HG02885 (cell line): Measurements from ENCODE around the gene EPHB2.

Source experiments
- ATAC-seq: cut with Tn5 transposase; IDR thresholded peaks from one replicate; pipeline ENCODE4 v1.9.1; 2021; ENCODE audit warnings: mild to moderate bottlenecking; ENCODE audit not compliant: unreplicated experiment, poor library complexity

The EPHB2 gene

DNA sequence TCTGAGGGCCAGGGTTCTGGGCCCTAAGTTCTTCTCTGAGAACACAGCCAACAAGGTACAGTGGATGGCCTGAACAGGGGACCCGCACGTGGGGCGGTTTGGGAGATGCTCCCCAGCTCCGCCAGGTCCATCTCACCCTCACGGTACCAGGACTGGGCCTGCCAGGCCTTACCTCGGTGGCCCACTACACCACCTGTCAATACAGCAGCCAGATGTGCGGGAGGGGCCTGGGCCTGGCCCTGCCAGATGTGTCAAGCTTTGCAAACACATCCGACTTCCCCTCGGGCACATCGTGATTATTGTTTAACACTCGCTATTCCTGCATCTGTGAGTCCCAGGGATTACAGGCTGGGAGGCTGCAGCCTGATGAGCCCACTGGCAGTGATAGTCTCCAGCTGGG, 139.6 kb downstream of the EPHB2 start:
- no peak for ATAC-seq

DNA sequence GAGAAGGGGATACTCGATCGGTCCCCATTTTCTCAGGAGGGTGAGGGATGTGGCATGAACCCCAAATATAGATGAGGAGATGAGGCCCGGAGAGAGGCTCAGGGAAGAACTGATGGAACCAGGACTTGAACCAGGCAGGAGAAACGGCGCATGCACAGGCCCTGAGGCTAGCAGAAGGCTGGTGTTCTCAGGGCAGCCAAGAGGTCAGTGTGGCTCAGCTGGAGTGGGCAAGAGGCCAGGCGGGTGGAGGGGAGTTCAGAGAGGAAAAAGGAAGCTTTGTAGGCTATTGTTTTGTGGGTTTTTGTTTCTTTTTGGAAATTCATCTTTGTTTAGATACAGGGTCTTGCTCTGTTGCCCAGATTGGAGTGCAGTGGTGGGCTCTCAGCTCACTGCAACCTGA, 140.0 kb downstream of the EPHB2 start:
- no peak for ATAC-seq

DNA sequence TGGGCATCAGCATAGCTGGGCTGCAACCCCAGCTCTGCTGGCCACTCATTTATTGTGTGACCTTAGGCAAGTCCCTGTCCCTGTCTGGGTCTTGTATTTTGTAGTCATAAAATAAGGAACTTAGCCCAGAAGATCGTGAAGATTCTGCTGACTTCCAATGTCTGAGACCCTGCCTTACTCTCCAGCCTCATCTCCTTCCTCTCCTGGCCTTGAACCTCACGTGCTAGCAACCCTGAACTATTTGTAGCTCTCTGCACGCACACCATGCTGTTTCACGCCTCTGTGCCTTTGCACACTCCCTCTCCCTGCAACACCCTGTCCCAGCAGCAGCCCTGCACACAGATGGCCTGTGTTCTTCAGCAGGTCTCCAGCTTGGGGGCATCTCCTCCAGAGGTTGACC, 140.9 kb downstream of the EPHB2 start:
- ATAC-seq: no peak

DNA sequence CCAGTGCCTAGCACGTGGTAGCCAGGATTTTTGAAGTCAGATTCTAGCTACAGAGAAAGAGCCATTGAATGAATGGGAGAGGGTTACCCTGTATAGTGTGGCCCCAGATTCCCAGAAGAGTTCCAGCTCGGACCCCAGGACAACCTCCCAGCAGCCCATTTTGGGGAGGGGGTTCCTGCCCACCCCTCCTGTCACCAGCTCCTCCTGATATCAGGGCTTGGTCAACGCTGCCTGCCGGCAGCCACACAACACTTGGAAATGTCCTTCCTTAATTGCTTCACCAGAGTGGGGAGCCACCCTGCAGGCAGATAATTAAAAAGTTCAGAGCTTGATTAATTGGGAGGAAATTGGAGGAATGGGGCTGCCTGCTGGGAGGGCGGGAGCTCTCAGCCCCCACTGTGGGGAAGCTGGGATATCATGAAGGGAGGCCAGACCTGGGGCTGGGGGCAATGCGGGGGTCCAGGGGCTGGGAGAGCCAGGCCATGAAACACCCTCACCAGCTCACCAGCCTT, 141.6 kb downstream of the EPHB2 start:
- no peak for ATAC-seq

- ATAC-seq: no peak
Measured at GRCh38 chr1:22853651-22854185, 143.1 kb downstream of the EPHB2 start.

DNA sequence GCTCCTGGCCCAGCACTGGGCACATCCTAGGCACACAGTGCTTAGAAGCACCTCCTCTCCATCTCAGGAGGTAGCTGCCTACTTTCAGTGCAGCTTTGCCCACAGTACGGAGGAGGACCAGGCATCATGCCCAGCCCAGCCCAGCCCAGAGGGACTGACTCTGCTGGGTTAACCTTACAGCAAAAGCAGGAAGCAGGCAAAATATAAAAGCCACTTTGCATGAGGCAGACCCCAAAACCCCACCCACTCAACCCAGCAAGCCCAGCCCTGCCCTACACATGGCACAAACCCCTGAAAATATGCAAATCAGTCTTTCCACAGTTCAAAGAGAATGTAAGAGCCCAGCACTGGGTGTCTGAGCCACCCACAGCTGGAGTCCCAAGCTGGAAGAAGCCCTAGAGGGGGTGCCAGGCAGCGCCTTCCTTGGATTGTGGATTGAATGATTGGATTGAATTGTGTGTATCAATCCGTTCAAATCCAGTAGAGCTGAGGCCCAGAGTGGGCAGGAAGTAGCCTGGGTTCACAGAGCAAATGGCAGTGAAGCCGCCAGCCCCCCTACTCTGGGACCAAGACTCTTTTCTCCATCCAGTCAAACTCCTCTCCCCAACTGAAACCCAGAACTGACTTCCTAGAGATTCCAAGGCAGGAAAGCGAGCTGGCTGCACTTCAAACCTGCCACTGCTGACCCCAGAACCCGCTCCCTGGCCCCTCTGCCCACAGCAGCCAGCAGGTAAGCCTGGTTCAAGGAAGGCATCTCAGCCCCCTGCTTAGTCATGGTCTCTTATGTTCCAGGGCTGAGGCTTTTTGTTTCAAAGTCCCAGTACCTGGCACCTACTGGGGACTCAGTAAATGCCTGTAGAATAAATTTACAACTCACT, 144.3 kb downstream of the EPHB2 start:
- peak; percentile 51 for ATAC-seq

DNA sequence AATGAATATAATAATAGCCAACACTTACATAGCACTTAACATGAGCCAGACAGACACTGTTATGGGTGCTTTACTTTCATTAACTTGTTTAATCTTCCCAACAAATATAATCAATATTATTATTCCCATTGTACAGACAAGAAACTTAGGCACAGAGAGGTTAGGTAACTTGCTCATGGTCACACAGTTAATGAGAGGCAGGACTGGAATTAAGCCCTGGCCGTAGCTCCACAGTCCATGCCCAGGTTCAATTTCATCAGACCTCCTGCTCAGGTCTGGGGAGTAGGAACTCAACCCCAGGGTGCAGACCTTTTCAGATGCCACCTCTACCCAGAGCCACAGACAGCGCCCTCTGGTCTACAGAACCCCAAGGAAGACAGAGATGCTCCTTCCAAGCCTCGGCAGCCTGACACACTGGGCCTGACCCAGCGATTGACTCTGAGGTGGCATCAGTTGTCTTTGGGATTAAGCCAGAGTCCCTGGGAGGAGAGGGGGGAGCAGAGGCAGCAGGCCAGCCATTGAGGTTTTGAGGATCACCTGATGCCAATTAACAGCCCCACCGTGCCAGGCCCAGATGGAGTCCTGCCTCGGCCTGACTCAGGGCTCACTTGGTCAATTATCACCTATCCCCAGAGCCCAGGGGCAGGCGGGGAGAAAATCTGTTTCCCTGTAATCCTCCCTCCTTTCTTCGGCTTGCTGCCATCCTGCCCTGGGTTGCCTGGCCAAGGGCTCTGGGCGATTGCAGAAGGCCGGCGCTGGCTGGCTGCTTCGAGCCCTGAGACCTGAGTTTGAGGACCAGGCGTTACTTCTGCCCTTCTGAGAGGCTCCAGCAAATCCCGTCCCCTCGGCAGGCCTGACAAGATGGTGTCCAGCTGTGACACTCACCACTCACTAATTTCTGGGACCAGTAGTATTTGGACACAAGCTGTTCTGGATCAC, 145.3 kb downstream of the EPHB2 start:
- ATAC-seq: no peak

DNA sequence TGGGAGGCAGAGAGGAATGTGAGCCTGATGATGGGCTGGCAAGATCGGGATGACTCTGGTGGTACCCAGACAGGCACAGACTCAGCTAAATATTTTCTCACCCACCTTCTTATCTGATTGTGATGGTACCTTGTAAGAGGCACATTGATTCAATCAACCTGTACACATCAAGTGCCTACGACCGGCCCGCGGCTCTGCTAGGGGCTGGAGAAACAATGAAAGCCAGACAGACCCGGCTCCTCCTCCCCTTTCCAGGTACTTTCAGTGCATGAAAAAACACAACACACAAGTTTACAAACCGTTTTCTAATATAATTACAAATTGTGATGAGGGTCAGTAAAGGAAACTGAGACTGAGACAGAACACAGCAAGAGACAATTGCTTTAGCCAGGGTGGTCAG, 147.0 kb downstream of the EPHB2 start:
- ATAC-seq: no peak

DNA sequence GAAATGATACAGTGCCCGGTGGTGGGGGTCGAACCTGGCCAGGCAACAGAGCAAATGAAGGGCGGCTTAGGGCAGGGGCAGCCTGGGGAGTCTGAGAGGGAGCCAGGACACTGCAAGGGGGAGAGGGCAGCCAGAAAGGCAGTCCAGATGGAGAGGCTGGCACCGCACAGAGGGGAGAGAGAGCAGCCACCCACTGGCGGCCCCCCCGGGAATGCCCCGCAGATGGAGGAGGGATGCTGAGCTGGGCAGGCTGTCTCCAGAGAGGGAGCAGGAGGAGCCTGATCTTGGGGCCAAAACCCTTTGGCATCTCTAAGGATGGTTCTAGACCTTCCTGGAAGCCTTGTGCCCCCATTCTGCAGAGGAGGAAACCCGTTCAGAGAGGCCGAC, 149.8 kb downstream of the EPHB2 start:
- ATAC-seq: no peak

DNA sequence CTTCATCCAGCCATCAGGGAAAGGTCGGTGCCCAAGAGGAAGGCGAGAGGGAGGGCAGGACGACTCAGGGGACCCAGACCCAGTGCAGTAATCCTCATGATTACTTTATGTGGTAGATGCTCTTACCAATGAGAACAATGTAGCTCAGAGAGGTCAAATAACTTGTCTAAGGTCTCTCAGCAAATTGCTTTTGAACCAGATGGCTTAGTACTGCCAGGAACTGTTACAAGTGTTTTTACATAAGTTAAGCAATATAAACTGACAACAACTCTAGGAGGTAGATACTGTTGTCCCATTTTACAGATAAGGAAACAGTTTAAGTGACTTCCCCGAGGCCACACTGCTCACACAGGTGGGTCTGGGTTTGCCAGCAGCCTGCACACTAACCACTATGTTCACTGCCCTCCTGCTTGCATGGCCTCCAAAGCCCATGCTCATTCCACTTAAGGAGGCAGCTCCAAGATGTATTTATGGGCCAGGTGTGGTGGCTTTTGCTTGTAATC, 150.3 kb downstream of the EPHB2 start:
- no peak for ATAC-seq

DNA sequence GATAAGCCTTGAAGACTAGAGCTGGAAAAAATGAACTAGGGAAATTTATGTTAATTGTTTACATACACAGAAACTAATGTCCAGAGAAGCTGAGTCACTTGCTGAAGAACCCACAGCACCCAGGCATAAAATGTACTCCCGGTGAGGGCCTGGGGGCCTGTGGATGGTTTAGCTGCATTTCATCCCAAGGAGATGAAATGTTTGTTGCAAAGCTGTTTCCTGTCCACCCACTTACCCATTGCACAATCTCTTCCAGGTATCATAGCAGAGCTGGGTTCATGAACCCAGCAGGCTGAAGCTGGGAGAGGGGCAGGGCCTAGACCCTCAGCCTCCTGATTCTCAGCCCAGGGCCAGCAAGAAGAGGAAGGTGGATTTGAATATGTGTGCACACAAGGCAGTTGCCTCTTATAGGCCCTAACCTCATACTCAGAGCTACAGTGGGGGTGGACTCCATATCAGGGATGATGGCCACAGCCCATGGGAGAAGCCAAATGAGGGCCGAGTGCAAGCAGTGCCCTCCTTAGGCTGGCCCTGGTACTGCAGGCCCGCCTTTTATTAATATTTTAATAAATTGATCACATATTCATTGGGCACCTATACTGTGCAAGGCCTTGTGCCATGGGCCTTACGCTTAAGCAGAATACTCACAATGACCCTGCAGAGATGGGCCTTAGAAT, 151.3 kb downstream of the EPHB2 start:
- ATAC-seq: no peak

- no peak for ATAC-seq
Measured at GRCh38 chr1:22862752-22863151, 152.1 kb downstream of the EPHB2 start.

DNA sequence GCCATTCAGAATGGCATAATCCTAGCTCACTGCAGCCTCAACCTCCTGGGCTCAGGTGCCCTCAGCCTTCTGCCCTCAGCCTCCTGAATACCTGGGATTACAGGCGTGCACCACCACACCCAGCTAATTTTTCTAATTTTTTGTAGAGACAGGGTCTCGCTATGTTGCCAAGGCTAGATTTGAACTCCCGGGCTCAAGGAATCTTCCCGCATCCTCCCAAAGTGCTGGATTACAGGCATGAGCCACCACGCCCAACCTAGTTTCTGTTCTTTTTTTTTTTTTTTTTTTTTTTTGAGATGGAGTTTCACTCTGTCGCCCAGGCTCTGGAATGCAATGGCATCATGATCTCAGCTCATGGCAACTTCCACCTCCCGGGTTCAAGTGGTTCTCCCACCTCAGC, 153.1 kb downstream of the EPHB2 start:
- ATAC-seq: no peak

- no peak for ATAC-seq
Measured at GRCh38 chr1:22864886-22865285, 154.2 kb downstream of the EPHB2 start.

- no peak for ATAC-seq
Measured at GRCh38 chr1:22865736-22866135, 155.1 kb downstream of the EPHB2 start.

- no peak for ATAC-seq
Measured at GRCh38 chr1:22866868-22867267, 156.2 kb downstream of the EPHB2 start.

DNA sequence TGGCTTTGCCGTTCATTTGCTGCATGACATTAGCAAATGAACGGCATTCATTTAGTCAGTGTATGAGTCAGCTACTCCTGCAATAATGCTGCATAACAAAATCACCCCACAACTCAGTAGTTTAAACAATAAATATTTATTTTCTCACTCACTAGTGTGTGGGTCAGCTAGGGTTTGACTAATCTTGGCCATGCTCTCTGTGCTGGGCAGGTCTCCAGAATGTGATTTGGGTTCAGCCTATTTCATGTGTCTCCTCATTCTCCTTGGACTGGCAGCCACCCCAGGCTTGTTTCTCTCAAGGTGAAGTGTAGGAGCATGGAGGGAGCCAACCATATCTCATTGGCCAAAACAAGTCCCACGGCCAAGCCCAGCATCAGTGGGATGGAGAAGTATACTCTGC, 157.7 kb downstream of the EPHB2 start:
- ATAC-seq: no peak

DNA sequence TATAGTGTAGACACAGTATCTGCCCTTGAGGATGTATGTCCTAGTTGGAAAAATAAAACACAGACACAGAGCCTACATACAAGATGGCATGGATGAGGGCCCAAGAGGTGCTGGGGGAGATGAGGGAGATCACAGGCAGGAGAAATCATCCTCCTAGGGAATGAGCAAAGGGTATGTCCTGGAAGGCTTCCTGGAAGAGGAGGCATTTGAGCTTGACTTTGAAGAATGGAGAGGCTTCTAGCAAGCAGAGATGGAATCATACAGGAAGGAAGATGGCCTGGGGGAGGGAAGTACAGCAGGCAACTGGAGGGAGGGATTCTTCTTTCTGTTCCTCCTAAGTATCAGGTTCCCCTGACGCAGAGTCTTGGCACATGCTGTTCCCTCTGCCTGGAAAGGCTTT, 158.7 kb downstream of the EPHB2 start:
- ATAC-seq: no peak

- ATAC-seq: no peak
Measured at GRCh38 chr1:22870201-22870871, 159.7 kb downstream of the EPHB2 start.
